GM13977 (cell line): Measurements from ENCODE around the gene CPED1.

ENCODE experiments used
- DNase-seq: peaks from one replicate; pipeline ENCODE4 v3.0.0; 2012; ENCODE audit warnings: low spot score
- CTCF ChIP-seq: IDR thresholded peaks from 2 replicates; pipeline ENCODE4 v1.5.1; 2012; ENCODE audit warnings: mild to moderate bottlenecking, control low read depth; ENCODE audit not compliant: insufficient read depth; ENCODE audit errors: extremely low read depth, missing control alignments
- in situ Hi-C: fragments of 300-500 bp; cut with MboI; formaldehyde crosslinking; loops from one replicate; pipeline ENCODE4 v1.12.0; 2022; ENCODE audit warnings: low sequenced_read_pairs, low pct_unique_long_range_greater_than_20kb, mixed read lengths, inconsistent platforms; ENCODE audit not compliant: unreplicated experiment

The CPED1 gene

GRCh38 chr7:121271098-121271497, 282.6 kb downstream of the CPED1 start:
- in situ Hi-C loops: no loop called here
- no peak for DNase-seq
- no peak for TF ChIP-seq CTCF

- in situ Hi-C loops: no loop called here
- no peak for TF ChIP-seq CTCF
Observed at GRCh38 chr7:121271916-121272315, 283.4 kb downstream of the CPED1 start.

GRCh38 chr7:121272676-121273075, 284.2 kb downstream of the CPED1 start:
- in situ Hi-C loops: no loop called here
- no peak for DNase-seq
- no peak for TF ChIP-seq CTCF

More at GRCh38 chr7:121271916-121272315, 283.4 kb downstream of the CPED1 start:
- no peak for DNase-seq

- no peak for DNase-seq
- no peak for TF ChIP-seq CTCF
- in situ Hi-C loops: no loop called here
Observed at GRCh38 chr7:121273467-121274167, 285.1 kb downstream of the CPED1 start.

GRCh38 chr7:121274467-121274866, 286.0 kb downstream of the CPED1 start:
- DNase-seq: no peak
- no peak for TF ChIP-seq CTCF
- in situ Hi-C loops: no loop called here

GRCh38 chr7:121275204-121275603, 286.7 kb downstream of the CPED1 start:
- no peak for DNase-seq
- in situ Hi-C loops: no loop called here
- no peak for TF ChIP-seq CTCF
